NCI-H2227 treated with DMSO at 0.1 percent for 48 hours (cell line): Measurements from ENCODE around the gene H2BK1.

ENCODE experiments used
- DNase-seq: peaks from one replicate; lab custom pipeline; 2025; lab: John Stamatoyannopoulos, UW

The H2BK1 gene

DNA sequence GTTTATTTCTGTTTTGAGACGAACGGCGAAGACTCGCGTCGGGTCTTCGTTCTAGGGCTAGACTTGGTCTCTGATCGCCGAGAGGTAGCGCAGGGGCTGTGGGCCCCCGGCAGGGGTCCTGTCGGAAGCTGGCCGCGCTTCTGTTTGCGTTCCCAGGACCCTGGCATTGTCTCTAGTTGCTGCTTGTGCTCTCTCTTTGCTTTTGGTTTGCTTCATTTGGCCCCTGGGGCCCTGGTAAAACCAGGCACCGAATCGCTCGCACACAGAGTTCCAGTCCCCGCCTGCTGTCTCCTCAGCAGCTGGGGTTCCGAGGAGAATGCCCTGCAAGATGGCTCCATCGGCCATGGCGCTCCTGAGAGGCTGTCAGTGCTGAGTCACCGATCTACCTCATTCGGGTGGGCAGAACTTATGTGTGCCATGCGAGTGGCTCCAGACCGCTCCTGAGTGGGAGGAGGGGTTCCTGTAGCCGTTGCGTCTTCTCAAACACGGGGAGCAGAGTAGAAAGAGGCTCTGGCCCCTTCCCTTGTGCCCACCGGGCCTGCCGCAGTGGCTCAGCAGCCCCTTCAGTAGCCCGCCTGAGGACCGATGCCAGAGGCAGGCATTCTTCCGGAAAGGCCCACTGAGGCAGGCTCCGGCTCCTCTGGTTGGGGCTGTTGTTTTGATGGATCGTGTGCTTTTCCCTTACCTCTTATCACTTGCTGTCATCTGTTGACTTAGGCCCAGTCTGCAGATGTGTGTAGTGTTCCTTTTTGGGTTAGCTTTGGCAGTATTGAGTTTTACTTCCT lies 22.8 kb upstream of the H2BK1 start:
- peak; percentile 18 for DNase-seq

DNA sequence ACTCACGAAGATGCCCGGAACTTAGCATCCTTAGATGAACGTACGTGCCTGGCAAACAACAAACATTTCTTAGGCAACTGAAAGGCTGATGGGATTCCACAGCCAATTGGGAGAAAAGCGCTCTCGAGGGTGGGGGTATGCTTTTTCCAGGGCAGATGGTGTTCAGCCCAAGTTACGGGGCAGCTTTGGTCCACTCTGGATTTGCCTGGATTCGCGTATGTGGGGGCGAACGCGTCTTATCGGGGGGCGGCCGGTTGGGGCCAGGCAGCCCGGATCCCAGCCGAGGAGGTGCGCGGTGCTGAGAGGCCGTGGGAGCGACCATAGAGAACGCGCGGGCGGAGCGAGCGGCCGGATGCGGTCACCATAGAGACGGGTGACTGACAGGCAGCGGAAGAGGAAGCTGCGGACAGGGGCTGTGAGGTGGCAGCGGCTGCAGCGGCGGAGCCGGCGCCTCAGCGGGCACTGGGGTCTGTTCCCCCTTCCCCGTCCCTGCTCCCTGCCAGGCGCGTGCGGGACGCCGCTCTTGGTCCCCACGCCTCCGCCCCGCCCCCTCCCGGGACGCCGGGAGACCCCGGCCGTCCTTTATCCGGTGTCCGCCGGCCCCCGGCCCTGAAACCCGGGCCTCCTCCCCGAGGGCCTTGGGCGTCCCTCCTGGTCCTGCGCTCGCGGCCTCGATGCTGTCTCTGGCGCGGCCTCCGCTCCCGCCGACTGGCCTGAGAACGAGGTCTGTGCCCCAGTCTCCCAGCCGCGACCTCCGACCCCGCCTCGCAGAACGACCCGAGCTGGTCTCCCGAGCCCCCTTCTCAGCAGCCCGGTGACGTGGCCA lies 22.0 kb upstream of the H2BK1 start, which contains the start of gene CHPF2:
TSS of gene CHPF2 (plus strand) at position 393 of the 826 bp plus-strand sequence. CDS start 1,529 bp downstream, outside the sequence.
- peak; percentile 80 for DNase-seq

DNA sequence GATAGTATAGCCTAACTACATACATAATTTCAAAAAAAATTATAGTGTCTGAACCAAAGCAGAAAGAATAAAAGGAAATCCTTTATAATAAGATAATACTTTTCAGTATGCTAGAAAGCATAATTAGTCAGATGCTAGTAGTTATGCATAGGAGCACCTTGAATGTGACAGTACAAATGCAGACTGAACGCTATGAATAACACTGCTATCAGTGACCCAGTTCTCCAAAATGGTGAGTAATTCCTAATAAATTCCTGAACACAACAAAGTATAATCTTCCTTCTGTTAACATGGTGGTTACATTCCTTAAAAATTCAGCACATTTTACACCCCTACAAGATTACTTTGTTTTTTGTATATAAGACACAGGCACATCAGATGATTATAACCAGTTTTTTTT lies 20.8 kb upstream of the H2BK1 start:
- no peak for DNase-seq

DNA sequence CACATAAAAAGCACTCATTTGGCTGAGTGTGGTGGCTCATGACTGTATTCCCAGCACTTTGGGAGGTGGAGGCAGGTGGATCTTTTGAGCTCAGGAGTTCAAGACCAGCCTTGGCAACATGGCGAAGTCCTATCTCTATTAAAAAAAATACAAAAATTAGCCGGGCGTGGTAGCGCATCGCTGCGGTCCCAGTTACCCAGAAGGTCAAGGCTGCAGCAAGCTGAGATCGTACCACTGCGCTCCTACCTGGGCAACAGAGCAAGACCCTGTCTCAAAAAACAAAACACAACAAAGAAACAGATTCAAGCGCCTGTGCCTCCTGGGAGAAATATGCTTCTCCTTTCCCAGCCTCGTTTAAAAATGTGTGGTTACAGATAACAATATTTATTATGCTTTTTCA lies 19.0 kb upstream of the H2BK1 start:
- DNase-seq, result no peak

DNA sequence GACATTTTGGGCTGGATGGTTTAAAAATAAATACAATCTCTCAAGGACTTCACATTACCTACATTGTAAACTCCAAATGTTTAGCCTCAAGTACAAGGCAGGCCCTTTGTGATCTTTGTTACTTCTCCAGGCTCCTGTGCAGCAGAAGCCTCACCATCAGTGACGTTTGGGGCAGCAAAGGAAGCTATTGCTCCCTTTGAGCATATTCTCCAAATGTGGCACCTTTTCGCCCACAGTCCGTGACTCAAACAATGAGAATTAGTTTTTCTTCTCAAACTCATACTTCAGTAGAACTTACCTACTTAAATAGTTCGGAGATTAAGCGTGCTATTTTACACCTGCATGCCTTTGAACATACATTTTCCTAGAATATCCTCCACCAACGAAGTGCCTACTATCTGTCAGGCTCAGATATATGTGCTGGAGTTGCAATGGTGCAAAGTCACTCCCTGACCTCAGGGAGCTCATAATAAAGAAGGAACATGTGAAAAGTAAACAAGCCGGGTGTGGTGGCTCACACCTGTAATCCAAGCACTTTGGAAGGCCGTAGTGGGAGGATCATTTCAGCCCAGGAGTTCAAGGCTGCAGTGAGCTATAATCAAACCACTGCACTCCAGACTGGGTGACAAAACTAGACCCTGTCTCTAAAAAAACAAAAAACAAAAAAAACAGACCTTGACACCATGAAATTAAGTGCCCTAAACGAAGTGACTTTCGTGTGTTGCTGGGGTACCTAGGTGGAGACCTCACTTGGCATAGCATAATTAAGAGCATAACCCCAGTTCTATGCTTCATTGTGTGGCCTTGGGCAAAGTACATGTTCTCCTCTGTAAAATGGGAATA lies 18.0 kb upstream of the H2BK1 start:
- DNase-seq, result no peak

DNA sequence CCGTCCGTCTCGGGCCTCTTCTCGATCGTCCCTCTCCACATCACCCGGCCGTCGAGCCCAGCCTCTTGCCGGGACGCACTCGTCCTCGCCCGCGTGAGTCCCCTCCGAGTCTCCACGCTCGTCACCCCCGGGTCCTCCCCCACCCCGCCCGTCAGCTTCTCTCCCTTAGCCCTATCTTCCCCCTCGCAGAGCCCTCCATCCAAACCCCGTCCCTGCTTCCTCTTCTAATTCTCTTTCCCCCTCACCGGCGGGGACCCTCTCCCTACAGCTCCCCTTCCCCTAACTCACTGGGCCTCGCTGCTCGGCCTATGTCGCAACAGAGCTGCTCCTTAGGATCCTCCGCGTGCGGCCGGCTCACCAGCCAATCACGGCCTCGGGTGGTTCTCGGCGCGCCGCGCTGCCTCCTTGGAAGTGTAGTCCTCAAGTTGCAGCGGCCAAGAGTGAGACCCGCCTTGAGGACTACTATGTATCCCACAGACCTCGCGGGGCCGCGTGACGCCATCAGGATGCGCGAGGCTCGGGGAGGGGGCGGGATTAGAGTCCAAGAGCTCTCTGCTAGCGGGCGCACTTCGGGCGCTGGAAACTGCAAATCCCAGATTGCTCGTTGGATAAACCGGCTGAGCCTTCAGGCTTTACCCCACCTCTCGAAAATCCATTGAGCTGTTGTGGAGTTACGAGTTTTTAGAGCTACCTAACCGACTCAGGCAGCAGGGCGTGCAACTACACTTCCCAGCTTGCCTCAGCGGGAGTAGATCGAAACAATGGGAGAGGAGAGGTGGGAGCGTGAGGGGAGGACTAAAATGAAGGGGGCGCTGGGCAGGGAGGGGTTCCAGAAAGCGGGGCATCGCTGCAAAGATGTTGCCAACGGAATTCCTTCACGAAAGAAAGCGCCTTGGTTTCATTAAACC lies 16.8 kb upstream of the H2BK1 start, which contains the start of gene ABCF2:
TSS of gene ABCF2 (minus strand) at position 331 of the 908 bp plus-strand sequence. CDS start 747 bp downstream, outside the sequence.
- DNase-seq, result peak; percentile 97

DNA sequence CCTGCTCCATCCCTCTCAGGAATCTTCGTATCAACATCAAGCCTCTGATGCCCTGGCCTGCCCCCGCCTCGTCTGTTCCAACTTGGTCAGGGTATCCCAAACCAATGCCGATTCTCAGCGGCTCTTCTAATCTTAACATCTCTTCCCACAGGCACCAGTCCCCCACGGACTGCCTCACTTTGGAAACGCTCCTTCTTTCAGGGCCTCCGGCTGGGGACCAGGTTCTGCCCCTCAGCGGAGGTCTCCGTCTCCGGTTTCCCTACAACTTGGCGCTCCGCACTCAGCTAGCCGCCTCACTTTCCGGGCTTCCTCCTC lies 16.2 kb upstream of the H2BK1 start:
- DNase-seq, result no peak

DNA sequence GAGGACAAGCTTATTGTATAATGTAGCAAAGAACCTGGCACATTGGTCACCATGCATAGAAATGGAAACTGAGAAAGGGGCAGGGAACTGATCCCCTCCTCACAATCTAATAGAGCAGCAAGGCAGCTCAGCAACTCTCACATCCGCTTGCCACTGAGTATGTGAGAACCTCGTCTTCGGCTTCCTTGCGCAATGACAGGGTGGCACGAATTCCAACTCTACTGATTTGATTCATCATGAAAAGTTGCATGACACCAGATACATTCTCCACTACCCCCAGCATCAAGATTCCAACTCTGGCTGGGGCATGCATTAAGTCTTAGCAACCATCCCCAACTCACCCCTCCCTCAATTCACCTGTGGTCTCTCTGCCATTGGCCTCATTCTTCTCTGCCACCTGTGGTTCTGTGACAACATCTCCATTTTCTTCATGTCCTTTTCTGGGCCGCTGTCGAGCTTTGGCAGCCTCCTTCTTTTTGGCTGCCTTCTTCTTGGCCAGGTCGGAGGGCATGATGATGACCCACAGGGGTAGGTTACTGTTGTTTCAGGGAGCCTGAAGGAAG lies 15.7 kb upstream of the H2BK1 start:
- no peak for DNase-seq

DNA sequence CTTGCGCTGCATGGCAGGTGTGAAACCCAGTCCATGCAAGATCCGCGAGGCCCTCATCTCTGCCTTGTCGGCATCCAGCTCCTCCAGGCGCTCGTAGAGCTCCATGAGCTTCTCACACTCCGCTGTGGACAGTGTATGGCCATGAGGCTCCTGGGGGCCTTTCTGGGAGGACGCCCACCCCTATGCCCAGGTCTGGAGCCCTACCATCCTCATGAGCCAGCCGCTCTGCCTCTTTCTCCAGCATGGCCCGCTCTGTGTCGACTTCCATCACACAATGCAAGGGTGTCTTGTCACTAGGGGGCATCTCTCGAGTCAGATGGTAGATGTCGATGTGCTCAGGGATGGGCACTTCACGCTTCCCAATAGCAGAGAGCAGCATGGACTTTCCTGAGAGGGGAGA lies 13.4 kb upstream of the H2BK1 start:
- no peak for DNase-seq

DNA sequence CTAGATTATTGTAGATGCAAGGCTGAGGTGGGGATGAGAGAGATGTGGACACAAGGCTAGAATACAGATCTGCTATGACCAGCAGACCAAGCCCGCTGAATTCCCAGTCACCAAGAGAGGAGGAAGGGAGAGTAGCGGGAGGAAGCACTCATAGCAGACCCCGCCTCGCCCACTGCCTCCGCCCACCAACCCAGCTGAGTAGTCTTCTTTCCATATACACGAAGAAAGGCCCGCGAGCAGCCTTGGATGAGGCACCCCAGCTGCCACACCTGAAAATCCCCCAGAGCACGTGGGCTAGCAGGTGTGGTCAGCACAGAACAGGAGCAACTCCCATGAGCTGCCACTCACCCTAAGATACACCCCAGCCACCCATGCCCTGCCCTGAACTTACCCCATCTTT lies 7.9 kb upstream of the H2BK1 start:
- no peak for DNase-seq

DNA sequence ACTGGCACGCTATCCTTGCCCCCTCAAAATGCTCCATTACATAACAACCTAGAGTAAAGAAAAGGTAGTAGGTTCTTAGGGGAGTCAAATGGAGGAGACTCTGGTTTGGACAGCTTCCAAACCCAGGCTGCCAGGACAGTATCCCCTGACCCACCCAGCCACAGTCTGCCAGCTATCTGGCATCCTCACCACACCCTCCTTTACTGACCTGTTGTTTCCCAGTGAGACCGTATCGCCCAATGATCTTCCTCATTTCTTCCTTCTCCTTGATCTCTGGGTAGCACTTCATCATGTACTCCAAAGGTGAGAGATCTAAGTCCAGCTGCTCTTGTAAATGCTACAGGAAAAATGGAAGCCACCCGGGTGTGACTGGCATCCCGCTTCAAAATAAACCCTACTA lies 5.1 kb upstream of the H2BK1 start:
- DNase-seq, result no peak

DNA sequence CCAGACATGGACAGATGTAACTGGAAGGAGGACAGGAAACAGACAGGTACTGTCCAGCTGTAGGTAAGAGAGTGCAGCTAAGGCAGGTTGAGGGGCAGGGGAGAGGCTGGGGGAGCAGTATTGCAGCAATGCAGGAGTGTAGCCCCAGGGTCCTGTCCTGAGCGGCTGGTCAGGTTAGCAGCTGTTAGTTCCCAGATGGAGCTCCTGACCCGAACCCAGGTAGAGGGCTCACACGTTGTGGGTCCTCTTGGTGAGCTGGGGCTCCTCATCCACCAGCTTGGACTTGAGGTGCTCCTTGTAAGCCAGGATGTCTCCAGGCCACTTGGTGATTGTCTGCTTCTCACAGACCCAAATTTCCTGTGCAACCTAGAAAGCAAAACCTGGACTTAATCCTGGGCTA lies 3.5 kb upstream of the H2BK1 start:
- no peak for DNase-seq

DNA sequence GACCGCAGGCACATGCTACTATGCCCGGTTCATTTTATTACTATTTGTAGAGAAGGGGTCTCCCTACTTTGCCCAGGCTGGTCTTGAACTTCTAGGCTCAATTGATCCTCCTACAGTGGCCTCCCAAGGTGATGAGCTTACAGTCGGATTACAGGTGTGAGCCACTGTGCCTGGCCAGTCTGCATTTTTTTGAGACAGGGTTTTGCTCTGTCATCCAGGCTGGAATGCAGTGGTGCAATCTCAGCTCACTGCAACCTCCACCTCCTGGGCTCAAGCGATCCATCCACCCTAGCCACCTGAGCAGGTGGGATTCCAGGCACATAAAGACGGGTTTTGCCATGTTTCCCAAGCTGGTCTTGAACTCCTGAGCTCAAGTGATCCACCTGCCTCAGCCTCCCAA lies 2.3 kb upstream of the H2BK1 start:
- no peak for DNase-seq

DNA sequence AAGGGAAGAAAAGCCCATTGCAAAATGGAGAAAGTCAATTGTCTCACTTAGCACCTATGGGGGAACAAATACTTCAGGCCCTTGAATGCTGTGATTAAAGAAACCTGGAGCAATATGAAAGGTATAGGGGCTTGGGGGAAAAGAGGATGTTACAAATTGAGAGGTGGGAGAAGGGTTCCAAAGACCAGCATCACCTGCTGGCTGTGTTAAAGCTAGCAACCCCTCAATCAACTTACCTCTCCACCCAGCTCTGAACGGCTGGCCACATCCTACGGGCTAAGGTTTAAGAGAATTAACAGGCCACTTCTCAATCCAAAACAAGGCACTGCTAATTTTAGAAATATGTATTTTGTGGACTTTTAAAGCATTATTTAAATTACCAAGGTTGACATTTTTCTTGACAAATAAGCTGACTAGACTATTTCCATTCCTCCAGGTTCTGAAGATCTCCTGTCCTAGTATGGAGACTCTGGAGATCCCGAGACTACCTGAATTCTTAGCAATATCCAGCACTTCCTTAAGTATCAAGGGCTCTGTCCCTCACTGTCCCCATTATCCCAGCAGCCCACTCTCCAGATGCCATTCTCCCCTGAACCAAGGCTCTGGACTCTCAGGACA lies 976 bp upstream of the H2BK1 start:
- DNase-seq, result no peak

DNA sequence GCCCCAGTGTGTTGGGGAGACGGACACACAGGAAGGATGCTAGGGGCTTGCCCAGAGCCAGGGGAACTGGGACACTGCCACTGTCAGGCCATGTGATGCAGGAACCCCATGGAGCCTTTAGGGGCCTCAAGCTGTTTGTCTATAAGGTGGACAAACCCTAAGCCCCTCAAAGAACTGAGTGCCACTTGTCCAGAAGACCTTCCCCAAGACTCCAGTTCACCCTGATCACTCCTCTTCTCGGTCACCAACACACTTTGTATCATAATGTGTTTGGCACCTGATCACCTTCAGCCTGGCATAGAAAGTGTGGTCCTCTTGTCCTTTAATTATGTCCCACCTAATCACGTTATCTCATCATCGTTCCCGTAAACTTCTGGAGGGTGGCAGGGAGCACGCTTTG lies 700 bp downstream of the H2BK1 start:
- no peak for DNase-seq

DNA sequence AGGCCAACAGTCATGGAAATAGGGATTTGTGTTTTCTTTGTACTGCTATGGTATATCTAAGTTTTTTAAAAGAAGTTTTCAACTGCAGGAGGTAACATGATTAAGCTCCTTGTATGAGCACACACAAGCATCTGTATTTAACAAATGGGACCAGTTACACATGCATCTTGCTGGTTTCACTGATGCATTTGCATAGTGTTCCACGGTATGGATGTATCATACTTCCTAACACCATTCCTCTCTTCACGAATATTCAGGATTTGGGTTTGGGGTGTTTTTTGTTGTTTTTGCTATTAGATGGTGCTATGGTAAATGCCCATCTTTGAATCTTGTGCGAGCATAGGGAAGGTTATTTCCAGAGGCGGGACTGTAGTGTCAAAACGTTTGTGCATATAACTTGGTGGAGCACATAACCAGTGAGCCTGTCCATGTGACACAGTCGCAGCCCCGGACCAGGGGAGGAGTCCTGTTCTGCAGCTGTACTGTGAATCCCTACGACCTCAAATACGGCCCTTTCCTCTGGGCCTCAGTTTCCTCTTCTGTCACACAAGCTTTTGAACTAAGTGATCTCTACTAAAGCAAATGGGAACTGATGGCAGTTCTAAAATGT lies 1.9 kb downstream of the H2BK1 start:
- DNase-seq, result no peak

DNA sequence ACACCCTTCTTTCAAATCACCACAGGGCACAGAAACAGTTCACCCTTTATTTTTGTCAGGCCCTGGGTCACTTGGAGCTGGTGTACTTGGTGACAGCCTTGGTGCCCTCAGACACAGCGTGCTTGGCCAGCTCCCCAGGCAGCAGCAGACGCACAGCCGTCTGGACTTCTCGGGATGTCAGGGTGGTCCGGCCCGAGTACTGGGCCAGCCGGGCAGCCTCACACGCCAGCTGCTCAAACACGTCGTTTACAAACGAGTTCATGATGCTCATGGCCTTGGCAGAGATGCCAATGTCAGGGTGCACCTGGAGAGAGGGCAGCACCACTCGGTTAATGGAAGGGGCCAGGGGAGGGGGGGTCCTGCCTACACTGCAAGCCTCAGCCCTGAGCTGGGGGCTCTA lies 2.5 kb downstream of the H2BK1 start:
- no peak for DNase-seq

DNA sequence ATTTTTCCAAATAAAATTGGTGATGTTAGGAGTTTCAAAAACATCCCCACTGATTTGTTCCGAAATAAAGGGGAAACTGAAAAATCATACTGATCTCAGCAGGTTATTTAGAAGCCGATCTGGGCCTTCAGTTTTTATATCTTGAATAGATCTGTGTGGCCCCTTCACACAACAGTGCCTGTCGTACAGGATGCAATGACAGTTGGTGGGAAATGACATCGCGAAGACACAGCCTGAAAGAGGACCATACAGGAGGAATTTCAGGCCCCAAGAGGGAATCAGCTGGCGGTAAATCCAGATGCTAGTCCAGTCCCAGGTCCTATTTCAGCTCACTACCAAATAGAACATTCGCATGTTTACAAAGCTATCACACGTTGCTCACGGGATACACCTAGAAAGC lies 3.0 kb downstream of the H2BK1 start:
- no peak for DNase-seq

DNA sequence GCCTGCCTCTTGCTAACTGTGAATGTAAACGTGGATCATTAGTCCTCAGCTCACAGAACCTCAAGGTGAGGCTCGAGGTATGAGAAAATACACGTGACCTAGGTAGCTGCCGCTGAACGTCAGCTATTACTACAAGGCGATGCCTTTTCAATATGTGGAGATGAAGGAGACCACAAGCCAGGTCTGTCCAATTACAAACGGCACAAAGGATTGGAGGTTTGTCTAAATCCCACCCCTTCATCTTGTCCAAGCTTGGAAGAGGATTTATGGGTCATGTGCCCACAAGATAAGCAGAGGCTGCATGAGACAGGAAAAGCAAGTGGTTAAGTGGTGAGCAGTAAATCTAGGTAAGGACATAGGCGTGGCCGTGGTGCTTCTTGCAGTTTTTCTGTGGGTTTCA lies 3.4 kb downstream of the H2BK1 start:
- no peak for DNase-seq

DNA sequence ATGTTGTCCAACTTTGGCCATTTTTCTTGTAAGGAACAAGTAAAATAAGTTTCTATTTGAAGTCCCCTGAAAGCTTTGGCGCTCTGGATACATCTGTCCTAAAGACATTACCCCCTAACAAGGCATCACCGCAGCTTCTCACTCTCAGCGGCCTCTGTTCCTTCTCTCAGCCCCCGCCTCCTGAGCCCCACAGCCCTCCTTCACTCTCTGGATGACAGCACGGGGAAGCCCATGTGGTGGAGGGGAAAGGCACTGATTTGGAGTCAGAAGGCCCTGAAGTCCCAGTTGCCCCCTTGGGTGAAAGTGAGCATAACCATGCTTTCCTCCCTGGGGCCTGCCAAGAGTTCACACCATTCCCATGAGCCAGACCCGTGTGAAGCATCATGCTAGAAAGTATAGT lies 4.6 kb downstream of the H2BK1 start:
- DNase-seq, result no peak
